HS-5 (cell line): ENCODE results near the gene PUSL1.

Source experiments
- DNase-seq: peaks from one replicate; pipeline ENCODE4 v3.0.0-alpha.2; 2012; ENCODE audit warnings: low read depth

PUSL1 gene

GRCh38 chr1:1307923-1308755, at the start of gene PUSL1, which contains the start of gene ACAP3:
Gene PUSL1, plus strand, starts transcription at chr1:1308597. Its CDS starts 47 bp downstream, at chr1:1308644.
Gene ACAP3, minus strand, starts transcription at chr1:1307930. Its CDS starts 115 bp downstream, at chr1:1307815.
- DNase-seq, result peak; percentile 68

- DNase-seq, result no peak
Observed at GRCh38 chr1:1259119-1259488, 49.3 kb upstream of the PUSL1 start.

GRCh38 chr1:1259540-1259939, 48.9 kb upstream of the PUSL1 start:
- no peak for DNase-seq

- no peak for DNase-seq
Observed at GRCh38 chr1:1259951-1260600, 48.3 kb upstream of the PUSL1 start.

GRCh38 chr1:1260843-1261560, 47.4 kb upstream of the PUSL1 start:
- no peak for DNase-seq

GRCh38 chr1:1262071-1262470, 46.3 kb upstream of the PUSL1 start:
- DNase-seq, result no peak

- no peak for DNase-seq
Observed at GRCh38 chr1:1262758-1263157, 45.6 kb upstream of the PUSL1 start.

- DNase-seq, result no peak
Observed at GRCh38 chr1:1264026-1264425, 44.4 kb upstream of the PUSL1 start.

GRCh38 chr1:1264868-1265272, 43.5 kb upstream of the PUSL1 start:
- peak; percentile 99 for DNase-seq

- no peak for DNase-seq
Observed at GRCh38 chr1:1267488-1268283, 40.7 kb upstream of the PUSL1 start.

- no peak for DNase-seq
Observed at GRCh38 chr1:1268284-1268682, 40.1 kb upstream of the PUSL1 start.

GRCh38 chr1:1270813-1271212, 37.6 kb upstream of the PUSL1 start:
- DNase-seq, result no peak

GRCh38 chr1:1272341-1273208, 35.8 kb upstream of the PUSL1 start:
- DNase-seq, result no peak

GRCh38 chr1:1273209-1273511, 35.2 kb upstream of the PUSL1 start:
- DNase-seq, result no peak

GRCh38 chr1:1273512-1274298, 34.7 kb upstream of the PUSL1 start, which contains the start of gene UBE2J2:
Gene UBE2J2, minus strand, starts transcription at chr1:1273854. Its CDS starts 5,862 bp downstream, at chr1:1267992.
- peak; percentile 51 for DNase-seq

GRCh38 chr1:1274299-1274930, 34.0 kb upstream of the PUSL1 start:
- DNase-seq, result no peak

- no peak for DNase-seq
Observed at GRCh38 chr1:1274931-1275431, 33.4 kb upstream of the PUSL1 start.

GRCh38 chr1:1275836-1276235, 32.6 kb upstream of the PUSL1 start:
- DNase-seq, result no peak

- no peak for DNase-seq
Observed at GRCh38 chr1:1278620-1279019, 29.8 kb upstream of the PUSL1 start.

- DNase-seq, result no peak
Observed at GRCh38 chr1:1279028-1279427, 29.4 kb upstream of the PUSL1 start.
